Peyer's patch (tissue), 4 donors: ENCODE measurements around the gene LGALS4.

Source experiments
- POLR2A ChIP-seq, 2 donors: fragments of 450-650 bp; IDR thresholded peaks; one replicate each; pipeline ENCODE4 v1.5.1; 2017; ENCODE audit warnings: antibody characterized with exemption in 2 of 2, mild to moderate bottlenecking in 2 of 2, moderate library complexity in 2 of 2
- TF ChIP-seq, protein P1 (sequence below), 6 experiments: fragments of 450-650 bp in 4 of 6; fragments of 200-600 bp in 2 of 6; sonication (generic) in 1 of 6; IDR thresholded peaks; one replicate each; pipeline ENCODE4 v1.5.1; 2017 to 2019; ENCODE audit warnings: antibody characterized with exemption in 6 of 6, mild to moderate bottlenecking in 3 of 6, moderate library complexity in 1 of 6

- TF ChIP-seq, protein P1, sequence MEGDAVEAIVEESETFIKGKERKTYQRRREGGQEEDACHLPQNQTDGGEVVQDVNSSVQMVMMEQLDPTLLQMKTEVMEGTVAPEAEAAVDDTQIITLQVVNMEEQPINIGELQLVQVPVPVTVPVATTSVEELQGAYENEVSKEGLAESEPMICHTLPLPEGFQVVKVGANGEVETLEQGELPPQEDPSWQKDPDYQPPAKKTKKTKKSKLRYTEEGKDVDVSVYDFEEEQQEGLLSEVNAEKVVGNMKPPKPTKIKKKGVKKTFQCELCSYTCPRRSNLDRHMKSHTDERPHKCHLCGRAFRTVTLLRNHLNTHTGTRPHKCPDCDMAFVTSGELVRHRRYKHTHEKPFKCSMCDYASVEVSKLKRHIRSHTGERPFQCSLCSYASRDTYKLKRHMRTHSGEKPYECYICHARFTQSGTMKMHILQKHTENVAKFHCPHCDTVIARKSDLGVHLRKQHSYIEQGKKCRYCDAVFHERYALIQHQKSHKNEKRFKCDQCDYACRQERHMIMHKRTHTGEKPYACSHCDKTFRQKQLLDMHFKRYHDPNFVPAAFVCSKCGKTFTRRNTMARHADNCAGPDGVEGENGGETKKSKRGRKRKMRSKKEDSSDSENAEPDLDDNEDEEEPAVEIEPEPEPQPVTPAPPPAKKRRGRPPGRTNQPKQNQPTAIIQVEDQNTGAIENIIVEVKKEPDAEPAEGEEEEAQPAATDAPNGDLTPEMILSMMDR (IDR thresholded peaks at IDR 0.05) = no peak
- no peak for TF ChIP-seq POLR2A (IDR thresholded peaks at IDR 0.05)
Measured at GRCh38 chr19:38817081-38817480, 4.3 kb upstream of the LGALS4 start.
